Mesothelial cell of epicardium (in vitro differentiated cells): Measurements from ENCODE around the gene TMEM109. TPM values are rescaled to one million over a fixed set of nuclear protein-coding genes. Genes with fewer than 3 reads are reported as not detected.

Source experiments
- DNase-seq, 2 experiments: peaks; one replicate each; pipeline ENCODE4 v3.0.0; 2021; ENCODE audit warnings: low spot score in 2 of 2; ENCODE audit not compliant: unreplicated experiment in 2 of 2
- H3K27ac Mint-ChIP-seq: 2 replicates; pipeline ENCODE4 v1.8.0; 2021; ENCODE audit warnings: mixed read lengths
- H3K27me3 Mint-ChIP-seq: 2 replicates; pipeline ENCODE4 v1.8.0; 2021; ENCODE audit warnings: low read depth, mixed read lengths
- H3K36me3 Mint-ChIP-seq: 2 replicates; pipeline ENCODE4 v1.8.0; 2021; ENCODE audit warnings: mixed read lengths
- H3K4me1 Mint-ChIP-seq: 2 replicates; pipeline ENCODE4 v1.8.0; 2021; ENCODE audit warnings: mixed read lengths
- H3K4me3 Mint-ChIP-seq: 2 replicates; pipeline ENCODE4 v1.8.0; 2021; ENCODE audit warnings: mild to moderate bottlenecking, moderate library complexity, mixed read lengths
- H3K9me3 Mint-ChIP-seq: 2 replicates; pipeline ENCODE4 v1.8.0; 2021; ENCODE audit warnings: mixed read lengths
- CTCF ChIP-seq: fragments of 200-600 bp; sonication (generic); IDR thresholded peaks from one replicate; pipeline ENCODE4 v1.5.0; 2021; ENCODE audit warnings: antibody characterized with exemption; ENCODE audit not compliant: unreplicated experiment
- total RNA-seq: library from RNA; stranded (reverse); gene quantifications from 3 replicates; pipeline ENCODE4 v1.2.1, GENCODE V29; 2021

The TMEM109 gene
- total RNA-seq, 1 donor from 2014 or later = 56.8 TPM

GRCh38 chr11:60872124-60872960 lies 41.6 kb upstream of the TMEM109 start:
- DNase-seq = no peak
- TF ChIP-seq CTCF = no peak
- no peaks in the 10 kb centered on the region for H3K27me3 Mint-ChIP-seq
- H3K4me1 Mint-ChIP-seq = peaks cover 2% of the 10 kb centered on the region
- H3K36me3 Mint-ChIP-seq = no peaks in the 10 kb centered on the region
- H3K9me3 Mint-ChIP-seq = no peaks in the 10 kb centered on the region
- H3K4me3 Mint-ChIP-seq = no peak overlapping the region
- H3K27ac Mint-ChIP-seq = no peak overlapping the region

GRCh38 chr11:60872961-60873524 lies 40.9 kb upstream of the TMEM109 start:
- no peak for DNase-seq
- peaks cover 2% of the 10 kb centered on the region for H3K4me1 Mint-ChIP-seq
- H3K4me3 Mint-ChIP-seq = no peak overlapping the region
- H3K27ac Mint-ChIP-seq = no peak overlapping the region
- TF ChIP-seq CTCF = no peak
- no peaks in the 10 kb centered on the region for H3K9me3 Mint-ChIP-seq
- H3K36me3 Mint-ChIP-seq = no peaks in the 10 kb centered on the region
- H3K27me3 Mint-ChIP-seq = no peaks in the 10 kb centered on the region

- no peaks in the 10 kb centered on the region for H3K9me3 Mint-ChIP-seq
- H3K36me3 Mint-ChIP-seq = no peaks in the 10 kb centered on the region
- H3K27ac Mint-ChIP-seq = no peak overlapping the region
- peaks cover 2% of the 10 kb centered on the region for H3K4me1 Mint-ChIP-seq
- TF ChIP-seq CTCF = no peak
- no peak overlapping the region for H3K4me3 Mint-ChIP-seq
- H3K27me3 Mint-ChIP-seq = no peaks in the 10 kb centered on the region
- no peak for DNase-seq
These were observed 40.4 kb upstream of the TMEM109 start for GRCh38 chr11:60873533-60873932.

GRCh38 chr11:60874421-60875365 lies 39.3 kb upstream of the TMEM109 start:
- peaks cover 2% of the 10 kb centered on the region for H3K4me1 Mint-ChIP-seq
- no peak for TF ChIP-seq CTCF
- H3K27ac Mint-ChIP-seq = no peak overlapping the region
- H3K27me3 Mint-ChIP-seq = no peaks in the 10 kb centered on the region
- no peak overlapping the region for H3K4me3 Mint-ChIP-seq
- peak in 1 of 2 experiments; percentile 19 for DNase-seq
- no peaks in the 10 kb centered on the region for H3K9me3 Mint-ChIP-seq
- H3K36me3 Mint-ChIP-seq = no peaks in the 10 kb centered on the region

- Mint-ChIP-seq H3K36me3 (no peaks in the 10 kb centered on the region), H3K4me3 (no peak overlapping the region), H3K27me3 (no peaks in the 10 kb centered on the region), H3K9me3 (no peaks in the 10 kb centered on the region), H3K27ac (no peak overlapping the region), H3K4me1 (peaks cover 2% of the 10 kb centered on the region)
- peak in 1 of 2 experiments; percentile 28 for DNase-seq
- no peak for TF ChIP-seq CTCF
These were observed 38.4 kb upstream of the TMEM109 start for GRCh38 chr11:60875366-60876167.
